Gastroesophageal sphincter (tissue), 3 donors: ENCODE data around the gene GLOD5.

Source experiments
- CTCF ChIP-seq, 4 experiments: fragments of 200-600 bp in 2 of 4; fragments of 450-650 bp in 2 of 4; sonication (generic) in 1 of 4; IDR thresholded peaks; one replicate each; pipeline ENCODE4 v1.5.1; 2017 to 2019; ENCODE audit warnings: antibody characterized with exemption in 4 of 4, mild to moderate bottlenecking in 2 of 4, moderate library complexity in 2 of 4
- EP300 ChIP-seq: sonication (generic); formaldehyde crosslinking; IDR thresholded peaks from one replicate; pipeline ENCODE4 v1.6.1; 2017; ENCODE audit warnings: antibody characterized with exemption, mild to moderate bottlenecking
- POLR2A ChIP-seq, 2 donors: fragments of 450-650 bp; IDR thresholded peaks; one replicate each; pipeline ENCODE4 v1.6.1; 2017; ENCODE audit warnings: antibody characterized with exemption in 2 of 2, mild to moderate bottlenecking in 2 of 2, moderate library complexity in 1 of 2
- POLR2AphosphoS5 ChIP-seq: sonication (generic); formaldehyde crosslinking; IDR thresholded peaks from one replicate; pipeline ENCODE4 v1.6.1; 2017; ENCODE audit warnings: antibody characterized with exemption

- TF ChIP-seq CTCF (IDR thresholded peaks at IDR 0.05): no peak
- no peak for TF ChIP-seq POLR2A (IDR thresholded peaks at IDR 0.05)
- no peak for TF ChIP-seq POLR2AphosphoS5
- no peak for TF ChIP-seq EP300
These were observed 16.3 kb upstream of the GLOD5 start for GRCh38 chrX:48745222-48745621.
